ENCODE data around the gene ISCU.
A peak's percentile ranks its signal among the peaks of the same experiment; 100 is the strongest.

ISCU gene

GRCh38 chr12:108559748-108560147 lies 2.6 kb upstream of the ISCU start:
- no peak for DNase-seq (ENCODE audit: low read depth)
- H3K4me3 ChIP-seq (ENCODE audit: low read depth, low read length), result peak overlapping the region; percentile 81
- TF ChIP-seq CTCF (conservative IDR thresholded peaks at IDR 0.05; ENCODE audit: low read depth, low read length), result peak; percentile 27

GRCh38 chr12:108560321-108560721 lies 2.1 kb upstream of the ISCU start:
- peak overlapping the region; percentile 81 for H3K4me3 ChIP-seq (ENCODE audit: low read depth, low read length)
- peak; percentile 90 for DNase-seq (ENCODE audit: low read depth)
- no peak for TF ChIP-seq CTCF (conservative IDR thresholded peaks at IDR 0.05; ENCODE audit: low read depth, low read length)

- DNase-seq (ENCODE audit: low read depth), result peak; percentile 93
- H3K4me3 ChIP-seq (ENCODE audit: low read depth, low read length), result peak within 1 kb of the TSS; percentile 81
- no peak for TF ChIP-seq CTCF (conservative IDR thresholded peaks at IDR 0.05; ENCODE audit: low read depth, low read length)
Measured at GRCh38 chr12:108560752-108561719, 1.4 kb upstream of the ISCU start, which contains the start of gene SART3. Gene SART3 (minus strand): TSS chr12:108561173. CDS start chr12:108561154, 19 bp downstream.

- no peak for DNase-seq (ENCODE audit: low read depth)
- H3K4me3 ChIP-seq (ENCODE audit: low read depth, low read length), result peak overlapping the region; percentile 81
- TF ChIP-seq CTCF (conservative IDR thresholded peaks at IDR 0.05; ENCODE audit: low read depth, low read length), result no peak
Measured at GRCh38 chr12:108561852-108562347, 496 bp upstream of the ISCU start.

- peak overlapping the region; percentile 81 for H3K4me3 ChIP-seq (ENCODE audit: low read depth, low read length)
- DNase-seq (ENCODE audit: low read depth), result peak; percentile 94
- TF ChIP-seq CTCF (conservative IDR thresholded peaks at IDR 0.05; ENCODE audit: low read depth, low read length), result peak; percentile 99
Measured at GRCh38 chr12:108563136-108563803, 874 bp downstream of the ISCU start.

- H3K4me3 ChIP-seq (ENCODE audit: low read depth, low read length), result peak overlapping the region; percentile 81
- no peak for DNase-seq (ENCODE audit: low read depth)
- no peak for TF ChIP-seq CTCF (conservative IDR thresholded peaks at IDR 0.05; ENCODE audit: low read depth, low read length)
Measured at GRCh38 chr12:108563804-108564151, 1.4 kb downstream of the ISCU start.

Measured in choroid plexus epithelial cell (primary cell).